CD4-positive, alpha-beta T cell (primary cell): ENCODE results near the gene TMEFF2. TPM values are rescaled to one million over a fixed set of nuclear protein-coding genes. Genes with fewer than 3 reads are reported as not detected.

ENCODE experiments used
- ATAC-seq: fragments of 200-7000 bp; cut with Tn5 transposase; one replicate; pipeline ENCODE4 v1.10.0; 2022; ENCODE audit warnings: mild to moderate bottlenecking; ENCODE audit not compliant: poor library complexity
- CTCF ChIA-PET: fragments of 350-600 bp; sonication (Branson Sonifier 250); formaldehyde crosslinking; loops from one replicate; lab custom pipeline; 2021; ENCODE audit warnings: antibody characterized with exemption, inconsistent platforms; lab: Charles Lee
- POLR2A ChIA-PET: fragments of 350-600 bp; sonication (Branson Sonifier 250); formaldehyde crosslinking; loops from one replicate; lab custom pipeline; 2021; ENCODE audit warnings: antibody characterized with exemption, inconsistent platforms; lab: Charles Lee
- DNase-seq, 14 experiments: peaks; one replicate each; pipeline ENCODE4 v3.0.0-alpha.2; 2013 to 2020; ENCODE audit warnings: mixed read lengths in 2 of 14
- H3K27ac ChIP-seq, 2 donors: one replicate each; pipeline versions ENCODE4 v1.5.1 to v1.7.0; 2013; ENCODE audit warnings: low read length in 2 of 2, low read depth in 1 of 2, mild to moderate bottlenecking in 1 of 2
- H3K27me3 ChIP-seq, 2 experiments: 1 replicate in 1 of 2; 2 replicates in 1 of 2; pipeline versions ENCODE4 v1.6.1 to v1.7.0; 2013; ENCODE audit warnings: low read length in 2 of 2, control low read depth in 1 of 2, mild to moderate bottlenecking in 1 of 2, moderate library complexity in 1 of 2; ENCODE audit not compliant: insufficient read depth in 2 of 2, control insufficient read depth in 1 of 2
- H3K36me3 ChIP-seq: one replicate; pipeline ENCODE4 v1.6.1; 2013; ENCODE audit warnings: low read length, control low read depth; ENCODE audit not compliant: insufficient read depth
- H3K4me1 ChIP-seq: one replicate; pipeline ENCODE4 v1.6.1; 2013; ENCODE audit warnings: low read length, control low read depth; ENCODE audit not compliant: insufficient read depth
- H3K4me3 ChIP-seq: one replicate; pipeline ENCODE4 v1.5.1; 2013; ENCODE audit warnings: mild to moderate bottlenecking, low read length, moderate library complexity
- H3K9me3 ChIP-seq, 2 experiments: 1 replicate in 1 of 2; 2 replicates in 1 of 2; pipeline versions ENCODE4 v1.6.1 to v1.7.0; 2013; ENCODE audit warnings: low read length in 2 of 2, mild to moderate bottlenecking in 2 of 2, control low read depth in 1 of 2, moderate library complexity in 1 of 2; ENCODE audit not compliant: control insufficient read depth in 1 of 2, insufficient read depth in 1 of 2
- H3K27ac Mint-ChIP-seq: one replicate; pipeline ENCODE4 v1.8.0; 2020; ENCODE audit warnings: mixed read lengths
- H3K27me3 Mint-ChIP-seq: one replicate; pipeline ENCODE4 v1.8.0; 2021; ENCODE audit warnings: mixed read lengths
- H3K36me3 Mint-ChIP-seq: one replicate; pipeline ENCODE4 v1.8.0; 2021; ENCODE audit warnings: low read depth, mixed read lengths
- H3K4me1 Mint-ChIP-seq: one replicate; pipeline ENCODE4 v1.8.0; 2021; ENCODE audit warnings: low read depth, mixed read lengths
- H3K4me3 Mint-ChIP-seq: one replicate; pipeline ENCODE4 v1.8.0; 2020; ENCODE audit warnings: mild to moderate bottlenecking, mixed read lengths
- H3K9me3 Mint-ChIP-seq: one replicate; pipeline ENCODE4 v1.8.0; 2020; ENCODE audit warnings: mixed read lengths
- CTCF ChIP-seq: fragments of 200-600 bp; IDR thresholded peaks from one replicate; pipeline ENCODE4 v1.8.0; 2022; ENCODE audit warnings: antibody characterized with exemption, mild to moderate bottlenecking
- intact Hi-C, 2 experiments: fragments of 100-400 bp; cut with DNase I in 1 of 2; cut with micrococcal nuclease in 1 of 2; formaldehyde crosslinking; loops; one replicate each; pipeline versions ENCODE4 v1.15.1 to v1.9.0; 2023 to 2025; cut with DNase I, micrococcal nuclease
- total RNA-seq, 174 experiments: library from RNA in 2 of 174; stranded (reverse) in 2 of 174; gene quantifications; one replicate each; pipeline ENCODE4 v1.2.3 and lab custom pipeline; 2021 to 2026

TMEFF2 gene
- total RNA-seq, 2 experiments from 2014 or later: not detected

DNA sequence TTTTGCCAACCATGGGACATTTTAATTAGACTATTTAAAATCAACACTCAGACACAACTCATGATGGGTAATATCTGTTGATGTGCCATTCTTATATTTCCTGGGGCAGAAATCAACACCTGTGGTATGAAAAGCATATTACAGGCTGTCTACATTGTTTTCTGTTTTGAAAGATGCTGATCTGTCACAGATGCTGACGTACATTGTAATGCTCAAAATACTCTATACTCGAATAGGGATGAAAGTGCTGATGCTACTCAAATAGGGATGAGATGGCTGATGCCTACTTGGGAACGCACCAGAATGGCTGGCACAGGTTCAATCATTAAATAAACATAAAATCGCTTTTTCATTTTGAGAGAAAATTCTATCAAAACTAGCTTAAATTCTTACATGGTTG is 41.2 kb downstream of the TMEFF2 start:
- CTCF ChIA-PET: interaction anchor here (1.3 kb wide), 1 partner anchor 15 kb away, joined by 3 read pairs; no protein-coding TSS in a partner anchor
- Histone ChIP-seq H3K27ac (no peak overlapping the region), H3K4me1 (no peaks in the 10 kb centered on the region), H3K4me3 (no peak overlapping the region), H3K9me3 (no peaks in the 10 kb centered on the region), H3K36me3 (no peaks in the 10 kb centered on the region), H3K27me3 (no peaks in the 10 kb centered on the region)
- intact Hi-C loops: no loop called here
- ATAC-seq: no peak
- POLR2A ChIA-PET: no interaction called here
- Mint-ChIP-seq H3K36me3 (no peaks in the 10 kb centered on the region), H3K4me1 (no peaks in the 10 kb centered on the region), H3K27ac (no peak overlapping the region), H3K4me3 (no peak overlapping the region), H3K9me3 (no peaks in the 10 kb centered on the region), H3K27me3 (no peaks in the 10 kb centered on the region)
- DNase-seq: no peak
- no peak for TF ChIP-seq CTCF

DNA sequence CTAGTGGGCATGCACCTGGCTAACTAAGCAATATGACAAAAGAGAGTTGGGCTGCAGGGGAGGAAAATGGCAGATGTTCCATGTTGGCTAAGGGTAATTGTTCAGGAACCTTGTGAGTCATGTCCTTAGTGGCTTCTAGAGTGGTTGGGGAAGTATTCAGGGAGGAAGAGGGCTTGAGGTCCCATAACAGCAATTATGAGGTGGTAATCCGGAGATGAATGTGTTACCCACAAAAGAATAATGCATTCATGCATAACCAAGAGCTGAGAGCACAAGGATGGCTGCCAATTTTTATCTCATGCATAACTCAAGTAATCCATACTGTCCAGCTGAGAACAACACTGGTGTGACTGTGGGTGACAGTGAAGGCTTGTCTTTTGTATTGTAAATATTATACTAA is 42.9 kb downstream of the TMEFF2 start:
- CTCF ChIA-PET: no interaction called here
- no peak for ATAC-seq
- POLR2A ChIA-PET: no interaction called here
- H3K9me3 ChIP-seq: no peaks in the 10 kb centered on the region
- no peaks in the 10 kb centered on the region for H3K27me3 ChIP-seq
- no peaks in the 10 kb centered on the region for H3K36me3 ChIP-seq
- no peaks in the 10 kb centered on the region for H3K36me3 Mint-ChIP-seq
- no peak overlapping the region for H3K4me3 ChIP-seq
- H3K4me1 Mint-ChIP-seq: no peaks in the 10 kb centered on the region
- H3K27ac Mint-ChIP-seq: no peak overlapping the region
- no peaks in the 10 kb centered on the region for H3K9me3 Mint-ChIP-seq
- DNase-seq: no peak
- TF ChIP-seq CTCF: no peak
- no peak overlapping the region for H3K4me3 Mint-ChIP-seq
- intact Hi-C loops: no loop called here
- H3K27me3 Mint-ChIP-seq: no peaks in the 10 kb centered on the region
- H3K4me1 ChIP-seq: no peaks in the 10 kb centered on the region
- no peak overlapping the region for H3K27ac ChIP-seq

DNA sequence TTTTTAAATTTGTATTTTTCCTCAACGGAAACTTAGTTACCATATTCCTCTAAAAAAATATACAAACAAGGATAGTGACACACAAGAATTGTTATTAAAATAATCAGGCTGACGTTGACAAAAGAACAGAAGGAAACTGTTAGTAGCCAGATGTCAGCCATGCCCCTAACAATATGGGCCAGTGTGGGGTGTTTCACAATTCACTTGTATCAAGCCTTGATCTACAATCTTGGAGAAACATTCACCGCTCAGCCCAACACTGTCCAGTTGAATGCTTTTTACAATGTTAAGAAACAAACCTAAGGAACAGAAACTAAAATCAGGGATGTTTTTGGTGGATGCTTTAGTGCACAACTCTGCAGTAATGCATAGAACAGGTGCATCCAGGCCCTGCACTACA is 44.6 kb downstream of the TMEFF2 start:
- Histone ChIP-seq H3K9me3 (no peaks in the 10 kb centered on the region), H3K27ac (no peak overlapping the region), H3K4me1 (no peaks in the 10 kb centered on the region), H3K4me3 (no peak overlapping the region), H3K36me3 (no peaks in the 10 kb centered on the region), H3K27me3 (no peaks in the 10 kb centered on the region)
- ChIA-PET POLR2A (no interaction called here), CTCF (interaction anchor here (1.4 kb wide), 1 partner anchor 10 kb away, joined by 4 read pairs; no protein-coding TSS in a partner anchor)
- H3K27ac Mint-ChIP-seq: no peak overlapping the region
- no peaks in the 10 kb centered on the region for H3K4me1 Mint-ChIP-seq
- no peaks in the 10 kb centered on the region for H3K27me3 Mint-ChIP-seq
- no peak overlapping the region for H3K4me3 Mint-ChIP-seq
- H3K36me3 Mint-ChIP-seq: no peaks in the 10 kb centered on the region
- intact Hi-C loops: no loop called here
- TF ChIP-seq CTCF: no peak
- no peak for ATAC-seq
- no peak for DNase-seq
- H3K9me3 Mint-ChIP-seq: no peaks in the 10 kb centered on the region
